HCEC 1CT (cell line): ENCODE data around the gene PNPLA7.
"Not testable (repeated sequence)": the region's sequence is repeated elsewhere in the genome, so short reads cannot be mapped to it uniquely, and the experiment has no call there.

ENCODE experiments used
- DNase-seq: peaks from one replicate; pipeline ENCODE4 v3.0.0-alpha.2; 2017

Gene PNPLA7

DNA sequence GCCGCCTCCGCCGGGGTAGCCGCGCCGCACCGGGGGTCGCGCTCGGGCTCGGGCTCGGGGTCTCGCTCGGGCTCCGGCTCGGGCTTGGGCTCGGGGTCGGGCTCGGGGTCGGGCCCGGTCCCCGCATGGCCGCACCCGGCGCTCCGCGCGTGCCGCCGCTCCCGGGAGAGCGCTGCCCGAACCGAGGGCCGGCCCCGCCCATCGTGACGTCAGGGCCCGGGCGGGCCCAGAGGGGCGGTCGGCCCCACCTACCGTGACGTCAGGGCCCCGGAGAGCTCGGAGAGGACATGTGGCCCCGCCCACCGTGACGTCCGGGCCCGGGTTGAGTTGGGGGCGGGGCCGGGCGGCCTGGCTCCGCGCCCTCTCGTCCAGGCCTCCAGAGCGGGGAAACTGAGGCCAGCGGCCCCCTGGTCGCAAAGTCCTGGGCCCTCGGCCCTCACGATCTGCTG lies 91.0 kb downstream of the PNPLA7 start, which contains the start of gene NSMF:
Gene NSMF (minus strand): TSS at position 183 of the 449 bp plus-strand sequence. CDS start 232 bp downstream, outside the sequence.
- DNase-seq: peak; percentile 87

- DNase-seq: no peak
Observed at GRCh38 chr9:137458194-137459151, 91.7 kb downstream of the PNPLA7 start.

GRCh38 chr9:137457406-137458193 lies 92.6 kb downstream of the PNPLA7 start:
- DNase-seq: no peak

- no peak for DNase-seq
Observed at GRCh38 chr9:137456864-137457405, 93.3 kb downstream of the PNPLA7 start.

DNA sequence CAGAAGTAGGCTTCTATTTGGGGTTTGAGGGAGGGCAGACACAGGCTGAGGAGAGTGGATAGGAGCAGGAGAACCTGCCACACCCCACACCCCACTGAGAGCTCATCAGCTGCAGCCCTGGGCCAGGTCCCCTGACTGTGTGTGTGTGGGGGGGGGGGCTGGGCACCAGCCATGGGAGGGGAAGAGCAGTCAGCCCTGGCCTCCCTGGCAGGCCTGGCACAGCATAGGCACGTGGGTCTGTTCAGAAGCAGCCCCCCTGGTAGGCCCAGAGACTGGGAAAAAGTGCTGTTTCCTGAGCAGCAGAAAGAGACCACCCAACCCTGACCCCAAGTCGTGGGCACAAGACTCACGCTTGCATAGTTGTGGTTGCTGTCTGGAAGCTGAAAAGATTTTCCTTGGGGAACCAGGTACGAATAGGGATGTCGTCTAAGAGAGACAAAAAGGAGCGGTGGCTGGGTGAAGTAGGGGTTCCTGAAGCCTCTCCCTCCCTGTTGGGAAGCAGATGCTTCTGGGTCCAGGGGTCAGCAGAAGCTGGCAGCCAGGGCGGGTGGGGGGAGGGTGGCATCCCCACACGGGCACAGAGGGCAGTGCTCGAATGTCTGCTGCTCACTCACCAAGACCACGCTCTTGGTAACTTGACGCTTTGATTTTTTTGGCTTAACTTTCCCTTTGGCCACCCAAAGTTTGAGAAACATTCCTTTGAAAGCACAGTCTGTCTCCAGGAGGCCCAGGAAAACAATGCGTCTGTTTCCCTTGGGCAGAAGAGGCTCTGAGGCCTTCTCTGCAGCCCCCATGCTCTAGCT lies 93.9 kb downstream of the PNPLA7 start:
- DNase-seq: no peak

DNA sequence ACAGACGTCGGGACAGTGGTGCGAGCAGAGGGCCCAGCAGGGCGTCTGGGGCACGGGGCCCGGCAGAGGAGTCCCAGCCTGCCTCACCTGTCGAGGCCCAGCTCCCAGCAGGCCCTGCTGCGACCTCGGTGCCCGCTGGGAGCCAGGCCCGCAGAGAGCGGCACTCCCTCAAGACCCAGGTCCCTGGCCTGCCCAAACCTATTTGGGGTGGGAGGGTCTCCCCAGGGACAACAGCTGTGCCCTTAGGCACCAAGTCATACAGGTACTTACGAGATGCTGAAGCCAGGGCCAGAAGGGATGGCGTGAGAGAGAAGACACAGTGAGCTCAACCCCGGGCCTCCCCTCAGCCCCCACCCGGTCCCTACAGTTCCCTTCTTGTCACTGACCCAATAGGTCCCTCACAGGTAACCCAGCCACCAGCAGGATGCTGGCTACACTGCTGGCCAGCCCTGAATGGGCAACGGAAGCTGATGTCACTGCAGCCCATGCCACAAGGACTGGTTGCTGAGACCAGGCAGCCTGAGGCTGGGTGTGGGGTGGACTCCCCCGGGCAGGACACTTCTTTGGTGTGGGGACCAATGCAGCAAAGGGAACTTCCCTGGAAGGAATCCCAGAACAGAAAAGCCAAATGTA lies 94.7 kb downstream of the PNPLA7 start:
- DNase-seq: no peak

DNA sequence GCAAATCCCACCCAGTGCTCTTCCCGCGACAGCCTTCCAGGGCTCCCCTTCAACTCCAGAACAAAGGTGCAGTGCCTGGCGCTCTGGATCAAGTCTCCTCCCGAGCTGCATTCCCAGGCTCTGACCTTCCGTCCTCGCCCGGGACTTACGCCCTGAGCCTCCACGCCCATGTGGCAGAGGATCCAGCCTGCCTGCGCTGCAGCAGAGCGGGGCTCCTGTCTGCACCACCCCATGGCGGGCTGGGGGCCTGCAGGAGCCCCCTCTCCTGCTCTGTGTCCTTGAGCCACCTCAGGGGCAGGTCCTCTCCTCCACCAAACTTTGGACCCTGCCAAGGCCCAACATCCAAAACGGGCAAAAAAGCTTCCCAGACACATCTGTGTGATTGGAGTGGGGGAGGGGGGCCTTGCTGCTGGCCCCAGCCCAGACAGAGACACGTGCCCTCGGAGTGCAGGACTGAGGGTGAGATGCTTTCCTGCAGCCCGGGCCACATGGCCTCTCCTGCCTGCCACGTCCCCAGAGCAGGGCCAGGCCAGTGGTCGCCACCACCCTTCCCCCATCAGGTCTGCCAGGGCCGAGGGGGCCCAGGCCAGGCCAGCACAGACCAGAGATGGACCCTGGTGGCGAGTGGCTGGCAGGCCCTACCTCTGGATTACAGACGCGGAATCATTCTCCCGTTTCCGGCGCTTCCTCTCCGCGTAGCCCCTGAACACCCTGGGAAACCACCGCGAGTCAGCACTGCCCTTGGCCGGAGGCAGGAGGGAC lies 95.4 kb downstream of the PNPLA7 start:
- no peak for DNase-seq

GRCh38 chr9:137454145-137454596 lies 96.0 kb downstream of the PNPLA7 start:
- DNase-seq: no peak

DNA sequence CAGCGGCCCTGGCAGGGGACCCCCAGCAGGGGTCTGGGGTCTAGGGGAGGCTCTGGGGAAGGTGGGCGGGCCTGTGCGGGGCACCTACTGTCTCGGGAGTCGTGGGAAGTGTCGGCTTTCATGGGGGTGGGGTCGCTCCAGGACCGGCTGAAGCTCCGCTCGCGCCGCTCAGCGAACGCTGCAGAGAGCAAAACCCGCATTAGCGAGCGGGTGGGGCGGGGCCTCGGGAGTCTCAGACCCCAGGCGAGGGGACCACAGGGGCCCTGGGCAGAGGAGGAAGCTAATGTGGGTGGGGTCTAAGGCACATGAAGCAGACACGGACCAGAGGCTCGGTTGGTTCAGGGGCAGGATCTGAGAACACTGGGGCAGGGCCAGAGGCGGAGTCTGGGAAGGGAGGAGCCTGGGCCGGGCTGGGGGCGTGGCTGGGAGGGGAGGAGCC lies 96.5 kb downstream of the PNPLA7 start:
- peak; percentile 13 for DNase-seq

DNA sequence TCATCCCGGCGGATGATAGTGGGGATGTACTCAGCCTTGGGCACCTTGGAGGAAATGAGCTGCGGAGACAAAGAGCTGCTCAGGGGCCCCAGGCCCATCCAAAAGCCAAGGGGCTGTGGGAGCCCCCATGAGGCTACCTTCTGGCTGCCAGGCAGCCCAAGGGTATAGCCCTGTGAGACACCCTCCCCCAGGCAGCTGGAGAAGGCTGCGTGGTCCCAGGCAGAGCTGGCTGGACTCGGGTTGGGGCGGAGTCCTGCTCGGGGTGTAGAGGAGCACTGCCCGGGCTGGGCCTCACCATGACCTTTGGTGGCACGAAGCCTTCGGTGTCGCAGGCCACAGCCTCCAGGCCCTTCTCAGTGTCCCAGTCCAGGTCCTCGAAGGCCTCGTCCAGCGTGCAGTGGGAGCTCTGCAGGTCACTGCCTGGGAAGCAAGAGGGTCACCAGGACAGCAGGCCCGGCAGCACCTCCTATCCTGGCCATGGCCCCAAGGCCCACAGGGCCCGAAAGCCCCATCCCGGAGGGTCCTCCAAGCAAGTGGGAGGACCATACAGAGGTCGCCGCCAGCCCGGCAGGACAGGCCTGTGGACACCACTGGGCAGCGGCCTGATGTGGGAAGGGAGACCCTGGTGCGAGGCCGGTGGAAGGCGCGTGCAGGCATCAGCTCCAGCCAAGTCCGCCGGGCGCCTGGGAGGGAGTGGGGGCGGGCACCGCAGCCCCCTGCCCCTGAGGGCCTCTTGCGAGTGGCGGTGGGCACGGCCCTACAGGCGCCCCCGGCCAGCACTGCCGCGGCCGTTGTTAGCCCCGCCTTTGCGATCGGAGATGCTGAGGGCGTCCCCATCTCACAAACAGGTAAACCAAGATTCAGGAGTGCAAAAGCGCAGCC lies 97.2 kb downstream of the PNPLA7 start:
- no peak for DNase-seq

DNA sequence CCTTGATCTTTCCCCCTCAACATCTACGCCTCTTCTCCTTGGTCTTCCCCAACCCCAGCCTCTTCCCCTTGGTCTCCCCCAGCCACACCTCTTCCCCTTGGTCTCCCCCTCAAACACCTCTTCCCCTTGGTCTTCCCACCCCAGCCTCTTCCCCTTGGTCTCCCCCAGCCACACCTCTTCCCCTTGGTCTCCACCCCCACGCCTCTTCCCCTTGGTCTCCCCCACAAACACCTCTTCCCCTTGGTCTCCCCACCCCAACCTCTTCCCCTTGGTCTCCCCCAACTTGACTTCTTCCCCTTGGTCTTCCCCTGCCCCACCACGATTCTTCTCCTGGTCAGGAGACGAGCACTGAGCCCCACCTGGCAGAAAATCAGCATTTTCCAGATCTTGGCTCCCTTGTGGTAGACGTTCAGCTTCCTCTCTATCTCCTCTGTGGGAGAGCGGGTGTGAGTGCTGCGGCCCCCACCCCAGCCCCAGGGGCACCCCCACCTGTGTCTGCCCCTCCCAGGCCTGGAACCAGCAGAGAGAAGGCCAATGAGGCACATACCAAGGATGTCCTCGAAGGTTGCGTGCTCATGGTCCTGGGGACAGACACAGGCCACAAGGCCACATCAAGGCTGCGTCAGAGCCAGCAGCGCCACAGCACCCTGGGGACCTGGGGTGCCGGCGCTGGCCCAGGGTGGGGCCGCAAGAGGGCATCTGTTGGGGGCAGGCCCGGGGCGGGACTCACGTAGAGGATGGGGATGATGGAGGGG lies 98.0 kb downstream of the PNPLA7 start:
- DNase-seq: no peak

GRCh38 chr9:137451264-137452005 lies 98.8 kb downstream of the PNPLA7 start:
- DNase-seq: not testable (repeated sequence)

DNA sequence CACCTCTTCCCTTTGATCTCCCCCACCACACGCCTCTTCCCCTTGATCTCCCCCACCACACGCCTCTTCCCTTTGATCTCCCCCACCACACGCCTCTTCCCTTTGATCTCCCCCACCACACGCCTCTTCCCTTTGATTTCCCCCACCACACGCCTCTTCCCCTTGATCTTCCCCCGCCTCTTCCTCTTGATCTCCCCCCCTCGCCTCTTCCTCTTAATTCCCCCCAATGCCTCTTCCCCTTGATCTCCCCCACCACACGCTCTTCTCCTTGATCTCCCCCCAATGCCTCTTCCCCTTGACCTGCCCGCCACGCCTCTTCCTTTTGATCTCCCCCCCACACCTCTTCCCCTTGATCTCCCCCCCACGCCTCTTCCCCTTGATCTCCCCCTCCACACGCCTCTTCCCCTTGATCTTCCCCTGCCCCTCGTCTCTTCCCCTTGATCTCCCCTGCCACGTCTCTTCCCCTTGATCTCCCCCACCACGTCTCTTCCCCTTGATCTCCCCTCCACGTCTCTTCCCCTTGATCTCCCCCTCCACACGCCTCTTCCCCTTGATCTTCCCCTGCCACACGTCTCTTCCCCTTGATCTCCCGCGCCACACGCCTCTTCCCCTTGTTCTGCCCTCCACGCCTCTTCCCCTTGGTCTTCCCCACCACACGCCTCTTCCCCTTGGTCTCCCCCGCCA lies 99.5 kb downstream of the PNPLA7 start:
- DNase-seq: not testable (repeated sequence)

GRCh38 chr9:137449931-137450538 lies 100.2 kb downstream of the PNPLA7 start:
- no peak for DNase-seq

DNA sequence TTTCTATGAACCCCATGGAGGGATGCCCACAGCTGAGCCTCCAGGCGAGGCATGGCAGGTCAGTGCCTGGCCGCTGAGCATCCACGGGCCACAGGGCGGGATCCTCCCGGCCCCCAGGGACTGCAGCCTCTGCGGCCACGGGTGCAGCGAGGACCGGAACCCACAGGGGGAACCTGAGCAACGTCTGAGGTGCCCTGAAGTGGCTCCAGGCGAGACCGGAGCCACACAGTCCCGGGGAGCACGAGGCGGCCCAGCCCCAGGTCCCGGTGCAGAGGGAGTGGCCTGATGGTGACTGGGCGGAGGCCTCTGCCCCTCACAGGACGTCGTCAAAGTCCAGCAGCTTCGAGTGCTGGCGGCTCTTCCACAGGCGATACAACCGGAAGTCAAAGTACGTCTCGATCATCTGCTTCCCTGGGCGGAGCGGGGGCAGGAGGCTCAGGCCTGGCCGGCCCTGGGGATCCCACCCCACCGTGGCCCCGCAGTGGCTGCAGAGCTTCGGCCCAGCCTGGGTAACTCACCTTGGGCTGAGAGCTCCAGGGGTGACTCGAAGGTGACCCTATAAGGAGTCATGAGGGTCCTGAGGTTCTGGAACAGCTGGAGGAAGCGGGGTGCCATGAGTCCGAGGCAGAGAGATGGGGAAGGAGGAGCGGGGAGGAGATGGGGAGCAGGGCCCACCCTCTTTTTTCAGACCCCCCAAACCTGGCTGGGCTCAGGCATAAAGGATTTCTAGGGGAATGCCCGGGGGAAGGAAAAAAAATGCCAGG lies 100.9 kb downstream of the PNPLA7 start:
- DNase-seq: no peak

DNA sequence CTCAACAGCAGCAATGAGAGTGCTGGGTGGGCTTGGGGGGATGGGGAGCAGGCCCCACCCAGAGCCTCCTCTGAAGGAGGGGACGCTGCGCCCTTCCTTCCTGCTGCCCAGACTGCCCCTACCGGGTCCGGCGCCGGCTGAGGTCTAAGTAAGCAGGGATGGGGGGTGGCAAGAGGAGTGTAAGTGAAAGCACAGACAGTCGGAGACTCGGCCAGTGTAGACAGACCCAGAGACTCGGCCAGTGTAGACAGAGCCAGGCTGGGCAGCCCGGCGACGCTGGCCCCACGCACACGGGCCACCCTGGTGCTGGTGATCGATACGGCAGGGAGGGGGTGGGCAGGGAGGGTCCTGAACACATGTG lies 101.6 kb downstream of the PNPLA7 start:
- DNase-seq: no peak
